ENCODE data around the gene CGB8. TPM values are rescaled to one million over a fixed set of nuclear protein-coding genes. Genes with fewer than 3 reads are reported as not detected.
"Not testable (repeated sequence)": the region's sequence is repeated elsewhere in the genome, so short reads cannot be mapped to it uniquely, and the experiment has no call there.

Gene CGB8
- total and polyA plus RNA-seq, 2 of the 8 experiments (the other 6 are each of a cell fraction or from before 2014, with no cell fraction given), result 0.09 TPM; not detected in 1

DNA sequence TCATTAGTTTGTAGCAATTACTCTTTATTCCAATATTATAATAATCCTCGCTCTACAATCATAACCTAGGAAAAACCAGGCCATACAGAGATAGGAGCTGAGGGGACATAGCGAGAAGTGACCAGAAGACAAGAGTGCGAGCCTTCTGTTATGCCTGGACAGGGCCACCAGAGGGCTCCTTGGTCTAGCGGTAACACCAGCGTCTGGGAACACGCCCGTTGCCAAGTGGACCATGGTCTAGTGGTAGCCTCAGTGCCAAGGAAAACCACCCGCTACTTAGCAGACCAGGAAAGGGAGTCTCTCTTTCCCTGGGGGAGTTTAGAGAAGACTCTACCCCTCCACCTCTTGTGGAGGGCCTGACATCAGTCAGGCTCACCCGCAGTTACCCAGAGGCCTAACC lies 26.0 kb upstream of the CGB8 start:
- peak; percentile 52 to 58 for TF ChIP-seq RAD21 (IDR thresholded peaks at IDR 0.05 in 1 of 2, conservative IDR thresholded peaks at IDR 0.05 in 1 of 2; ENCODE audit: low read depth in 2 of 2, low read length in 2 of 2)
- TF ChIP-seq, protein P1, sequence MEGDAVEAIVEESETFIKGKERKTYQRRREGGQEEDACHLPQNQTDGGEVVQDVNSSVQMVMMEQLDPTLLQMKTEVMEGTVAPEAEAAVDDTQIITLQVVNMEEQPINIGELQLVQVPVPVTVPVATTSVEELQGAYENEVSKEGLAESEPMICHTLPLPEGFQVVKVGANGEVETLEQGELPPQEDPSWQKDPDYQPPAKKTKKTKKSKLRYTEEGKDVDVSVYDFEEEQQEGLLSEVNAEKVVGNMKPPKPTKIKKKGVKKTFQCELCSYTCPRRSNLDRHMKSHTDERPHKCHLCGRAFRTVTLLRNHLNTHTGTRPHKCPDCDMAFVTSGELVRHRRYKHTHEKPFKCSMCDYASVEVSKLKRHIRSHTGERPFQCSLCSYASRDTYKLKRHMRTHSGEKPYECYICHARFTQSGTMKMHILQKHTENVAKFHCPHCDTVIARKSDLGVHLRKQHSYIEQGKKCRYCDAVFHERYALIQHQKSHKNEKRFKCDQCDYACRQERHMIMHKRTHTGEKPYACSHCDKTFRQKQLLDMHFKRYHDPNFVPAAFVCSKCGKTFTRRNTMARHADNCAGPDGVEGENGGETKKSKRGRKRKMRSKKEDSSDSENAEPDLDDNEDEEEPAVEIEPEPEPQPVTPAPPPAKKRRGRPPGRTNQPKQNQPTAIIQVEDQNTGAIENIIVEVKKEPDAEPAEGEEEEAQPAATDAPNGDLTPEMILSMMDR (IDR thresholded peaks at IDR 0.05; ENCODE audit: control extremely low read depth in 1 of 3, insufficient read depth in 1 of 3, low read depth in 1 of 3, low read length in 3 of 3), result peak; percentile 61 to 64 (median 62)
- not testable (repeated sequence) for FAIRE-seq; H4K20me1 ChIP-seq (replicated peaks in 1 of 2; ENCODE audit: control insufficient read depth in 1 of 2, insufficient read depth in 2 of 2, low read length in 2 of 2); H3K79me1 ChIP-seq (ENCODE audit: low read depth, low read length); H3K14ac ChIP-seq (ENCODE audit: insufficient read length); H2BK20ac ChIP-seq (ENCODE audit: low read length); H2BK15ac ChIP-seq (ENCODE audit: low read length); H3K18ac ChIP-seq (ENCODE audit: extremely low read depth, low read length); H3K9me3 ChIP-seq (ENCODE audit: insufficient read depth in 2 of 2, low read depth in 1 of 2, low read length in 1 of 2); H3K27ac ChIP-seq (ENCODE audit: low read depth, low read length); H3K4me3 ChIP-seq (ENCODE audit: extremely low read depth in 1 of 4, insufficient read depth in 2 of 4, low read depth in 3 of 4, low read length in 4 of 4); H2BK12ac ChIP-seq (ENCODE audit: low read depth, low read length); H3K56ac ChIP-seq (replicated peaks; ENCODE audit: insufficient read length, low read depth, low read length); H3K23ac ChIP-seq (ENCODE audit: insufficient read length); H3K4me2 ChIP-seq (ENCODE audit: insufficient read depth in 1 of 2, low read depth in 2 of 2, low read length in 2 of 2); H4K8ac ChIP-seq (ENCODE audit: extremely low read depth, insufficient read depth, low read length); H3K4me1 ChIP-seq (replicated peaks in 1 of 4; ENCODE audit: control insufficient read depth in 3 of 4, insufficient read depth in 4 of 4, low read length in 3 of 4); H3K79me2 ChIP-seq (ENCODE audit: control insufficient read depth in 1 of 2, insufficient read depth in 2 of 2, low read length in 2 of 2); H2AK5ac ChIP-seq (ENCODE audit: low read depth, low read length); H2BK120ac ChIP-seq (replicated peaks; ENCODE audit: low read depth, low read length); H3K23me2 ChIP-seq (ENCODE audit: low read depth, low read length); H2BK5ac ChIP-seq (ENCODE audit: low read depth, low read length); H3K9ac ChIP-seq (replicated peaks in 1 of 4; ENCODE audit: extremely low read depth in 1 of 4, low read depth in 3 of 4, low read length in 3 of 4); H3K4ac ChIP-seq (replicated peaks; ENCODE audit: insufficient read length, low read depth, low read length); H4K91ac ChIP-seq (replicated peaks; ENCODE audit: insufficient read length, low read length); H3K36me3 ChIP-seq (ENCODE audit: control insufficient read depth in 2 of 4, insufficient read depth in 4 of 4, low read length in 3 of 4); H2AFZ ChIP-seq (ENCODE audit: low read length); H4K5ac ChIP-seq (ENCODE audit: insufficient read length, low read depth, low read length)
- DNase-seq (ENCODE audit: low read depth in 1 of 2, low spot score in 2 of 2), result peak in 1 of 2 experiments; percentile 54
- ChIA-PET POLR2A (ENCODE audit: partially characterized antibody) (interaction anchor here (0.6 to 1.5 kb wide), 5 partner anchors 12 to 608 kb away, joined by 3 to 8 read pairs (median 3); no protein-coding TSS in a partner anchor), CTCF (ENCODE audit: partially characterized antibody) (interaction anchor here (0.6 to 3.8 kb wide), 23 partner anchors 8 to 1512 kb away, joined by 3 to 26 read pairs (median 6); partner anchors contain the start of genes CGB7 and NTF4)
- 40% methylated on average over 7 of the region's 9 CpGs; no CpG with 5 or more reads in 1 of the 2 experiments for WGBS, 2 experiments (ENCODE audit: extremely low coverage in 1 of 2, insufficient coverage in 1 of 2, insufficient read length in 1 of 2, insufficient replicate concordance in 2 of 2, low coverage in 1 of 2, low lambda C conversion rate in 2 of 2, missing lambda C conversion rate in 1 of 2)
- H3K27me3 ChIP-seq (replicated peaks in 1 of 4; ENCODE audit: control insufficient read depth in 3 of 4, extremely low read depth in 1 of 4, insufficient read depth in 3 of 4, low read length in 3 of 4), result peaks cover 26 to 38% (median 36%) of the 10 kb centered on the region in 4 experiments

Data from H1 (cell line).